Omental fat pad (tissue), 4 donors: ENCODE measurements around the gene NEAT1. TPM values are rescaled to one million over a fixed set of nuclear protein-coding genes. Genes with fewer than 3 reads are reported as not detected.

Source experiments
- ATAC-seq: fragments of 150-250 bp; one replicate; pipeline ENCODE4 v1.9.1; 2016; ENCODE audit warnings: mild to moderate bottlenecking, moderate library complexity; ENCODE audit not compliant: low FRiP score
- DNase-seq: peaks from one replicate; pipeline ENCODE4 v3.0.0-alpha.2; 2019; ENCODE audit warnings: low spot score
- CTCF ChIP-seq, 3 donors: fragments of 450-650 bp; IDR thresholded peaks; one replicate each; pipeline ENCODE4 v1.5.1; 2016 to 2017; ENCODE audit warnings: antibody characterized with exemption in 3 of 3, mild to moderate bottlenecking in 3 of 3, moderate library complexity in 2 of 3
- total RNA-seq, 4 donors: library from RNA; depleted of rRNA; stranded (reverse); fragments of >200 nt; gene quantifications; one replicate each; pipeline ENCODE4 v1.1.0, GENCODE V29; 2016

The NEAT1 gene
- total RNA-seq, 4 donors from 2014 or later, result 447 to 1,169 (median 678) TPM

- TF ChIP-seq CTCF (IDR thresholded peaks at IDR 0.05), result no peak
- DNase-seq, result no peak
- peak; percentile 4 for ATAC-seq
Measured at GRCh38 chr11:65478388-65479183, 56.0 kb downstream of the NEAT1 start.

- no peak for DNase-seq
- ATAC-seq, result peak; percentile 38
Measured at GRCh38 chr11:65479184-65480145, 56.9 kb downstream of the NEAT1 start.

GRCh38 chr11:65482306-65482850 lies 59.8 kb downstream of the NEAT1 start:
- ATAC-seq (no peak), DNase-seq (no peak)
- no peak for TF ChIP-seq CTCF (IDR thresholded peaks at IDR 0.05)

More at GRCh38 chr11:65479184-65480145, 56.9 kb downstream of the NEAT1 start:
- TF ChIP-seq CTCF (IDR thresholded peaks at IDR 0.05), result no peak

GRCh38 chr11:65485920-65486219 lies 63.3 kb downstream of the NEAT1 start:
- DNase-seq, result no peak
- no peak for TF ChIP-seq CTCF (IDR thresholded peaks at IDR 0.05)
- no peak for ATAC-seq

GRCh38 chr11:65486570-65487466 lies 64.2 kb downstream of the NEAT1 start:
- ATAC-seq (no peak), DNase-seq (no peak)
- TF ChIP-seq CTCF (IDR thresholded peaks at IDR 0.05), result no peak
